ENCODE results near the gene SLC17A9. TPM values are rescaled to one million over a fixed set of nuclear protein-coding genes. Genes with fewer than 3 reads are reported as not detected.
A peak's percentile ranks its signal among the peaks of the same experiment; 100 is the strongest.

Gene SLC17A9
- total RNA-seq, 1 donor from 2014 or later, result 12.0 TPM

- no peak for TF ChIP-seq CTCF (IDR thresholded peaks at IDR 0.05; ENCODE audit: insufficient read depth, low read length, poor library complexity, severe bottlenecking)
- Histone ChIP-seq H3K4me3 (ENCODE audit: low read depth, low read length) (no peak overlapping the region), H3K36me3 (ENCODE audit: control insufficient read depth, insufficient read depth, low read length) (no peaks in the 10 kb centered on the region), H3K27me3 (ENCODE audit: control insufficient read depth, insufficient read depth, low read length) (peaks cover 81% of the 10 kb centered on the region)
- peak; percentile 14 for DNase-seq (ENCODE audit: low read depth)
Measured at GRCh38 chr20:63009988-63010769, 57.7 kb downstream of the SLC17A9 start.

GRCh38 chr20:63011798-63012197 is 59.3 kb downstream of the SLC17A9 start:
- TF ChIP-seq CTCF (IDR thresholded peaks at IDR 0.05; ENCODE audit: insufficient read depth, low read length, poor library complexity, severe bottlenecking), result no peak
- DNase-seq (ENCODE audit: low read depth), result peak; percentile 26
- peaks cover 82% of the 10 kb centered on the region for H3K27me3 ChIP-seq (ENCODE audit: control insufficient read depth, insufficient read depth, low read length)
- no peak overlapping the region for H3K4me3 ChIP-seq (ENCODE audit: low read depth, low read length)
- H3K36me3 ChIP-seq (ENCODE audit: control insufficient read depth, insufficient read depth, low read length), result no peaks in the 10 kb centered on the region

GRCh38 chr20:63013207-63013606 is 60.7 kb downstream of the SLC17A9 start:
- no peaks in the 10 kb centered on the region for H3K36me3 ChIP-seq (ENCODE audit: control insufficient read depth, insufficient read depth, low read length)
- no peak for DNase-seq (ENCODE audit: low read depth)
- no peak for TF ChIP-seq CTCF (IDR thresholded peaks at IDR 0.05; ENCODE audit: insufficient read depth, low read length, poor library complexity, severe bottlenecking)
- peaks cover 74% of the 10 kb centered on the region for H3K27me3 ChIP-seq (ENCODE audit: control insufficient read depth, insufficient read depth, low read length)
- no peak overlapping the region for H3K4me3 ChIP-seq (ENCODE audit: low read depth, low read length)

GRCh38 chr20:63014287-63014686 is 61.8 kb downstream of the SLC17A9 start:
- DNase-seq (ENCODE audit: low read depth), result no peak
- Histone ChIP-seq H3K4me3 (ENCODE audit: low read depth, low read length) (no peak overlapping the region), H3K36me3 (ENCODE audit: control insufficient read depth, insufficient read depth, low read length) (no peaks in the 10 kb centered on the region), H3K27me3 (ENCODE audit: control insufficient read depth, insufficient read depth, low read length) (peaks cover 66% of the 10 kb centered on the region)
- no peak for TF ChIP-seq CTCF (IDR thresholded peaks at IDR 0.05; ENCODE audit: insufficient read depth, low read length, poor library complexity, severe bottlenecking)

- H3K4me3 ChIP-seq (ENCODE audit: low read depth, low read length), result no peak overlapping the region
- no peak for DNase-seq (ENCODE audit: low read depth)
- no peaks in the 10 kb centered on the region for H3K36me3 ChIP-seq (ENCODE audit: control insufficient read depth, insufficient read depth, low read length)
- TF ChIP-seq CTCF (IDR thresholded peaks at IDR 0.05; ENCODE audit: insufficient read depth, low read length, poor library complexity, severe bottlenecking), result no peak
- peaks cover 61% of the 10 kb centered on the region for H3K27me3 ChIP-seq (ENCODE audit: control insufficient read depth, insufficient read depth, low read length)
Measured at GRCh38 chr20:63014710-63015109, 62.2 kb downstream of the SLC17A9 start.
